ENCODE measurements around the gene EPC2. TPM values are rescaled to one million over a fixed set of nuclear protein-coding genes. Genes with fewer than 3 reads are reported as not detected.

EPC2 gene
- total RNA-seq, 1 experiment from 2014 or later = 19.6 TPM

GRCh38 chr2:148794558-148794957 is 150.0 kb downstream of the EPC2 start:
- H3K79me2 ChIP-seq (ENCODE audit: insufficient read depth, low read length) = no peaks in the 10 kb centered on the region

More at GRCh38 chr2:148794558-148794957, 150.0 kb downstream of the EPC2 start:
- Histone ChIP-seq H3K4me2 (ENCODE audit: low read length) (no peak overlapping the region), H4K20me1 (ENCODE audit: insufficient read depth) (no peaks in the 10 kb centered on the region), H3K9me2 (ENCODE audit: insufficient read depth) (peaks cover 3% of the 10 kb centered on the region; the same call in 1 of the 2 replicates), H3K9me3 (ENCODE audit: control insufficient read depth in 1 of 2, insufficient read depth in 1 of 2, low read depth in 1 of 2, low read length in 2 of 2) (no peaks in the 10 kb centered on the region), H3K9ac (ENCODE audit: low read length) (no peak overlapping the region), H3K4me3 (replicated peaks in 1 of 2; ENCODE audit: low read depth in 1 of 2, low read length in 2 of 2) (no peak overlapping the region), H3K27me3 (ENCODE audit: insufficient read depth, low read length) (no peaks in the 10 kb centered on the region), H2AFZ (ENCODE audit: low read depth, low read length, poor library complexity, severe bottlenecking) (no peak overlapping the region), H3K27ac (ENCODE audit: low read depth, low read length) (no peak overlapping the region), H3K4me1 (ENCODE audit: control insufficient read depth in 1 of 2, insufficient read depth in 2 of 2, low read length in 2 of 2) (no peaks in the 10 kb centered on the region), H3K36me3 (ENCODE audit: control insufficient read depth in 1 of 2, insufficient read depth in 2 of 2, low read length in 2 of 2) (no peaks in the 10 kb centered on the region)
- no peak for ATAC-seq
- intact Hi-C loops (cut with micrococcal nuclease) = no loop called here
- BruUV-seq (replicated peaks) = no TSS peak
- TF ChIP-seq ZNF274 (IDR thresholded peaks at IDR 0.05; ENCODE audit: low read depth, low read length) = no peak
- TF ChIP-seq FOSL1 (IDR thresholded peaks at IDR 0.05; ENCODE audit: low read depth) = no peak
- no peak for TF ChIP-seq RAD21 (IDR thresholded peaks at IDR 0.05; ENCODE audit: low read depth)
- TF ChIP-seq JUND (IDR thresholded peaks at IDR 0.05) = no peak
- no peak for TF ChIP-seq SP1 (IDR thresholded peaks at IDR 0.05; ENCODE audit: low read depth)
- TF ChIP-seq POLR2AphosphoS5 (IDR thresholded peaks at IDR 0.05; ENCODE audit: low read depth, low read length) = no peak
- TF ChIP-seq CBX3 (IDR thresholded peaks at IDR 0.05; ENCODE audit: low read depth) = no peak
- TF ChIP-seq TCF7L2 (IDR thresholded peaks at IDR 0.05; ENCODE audit: borderline replicate concordance, extremely low read depth, insufficient read depth, insufficient read length) = no peak
- TF ChIP-seq ELF1 (IDR thresholded peaks at IDR 0.05; ENCODE audit: borderline replicate concordance, low read depth) = no peak
- no peak for TF ChIP-seq EZH2 (IDR thresholded peaks at IDR 0.05)
- no peak for TF ChIP-seq EZH2phosphoT487 (IDR thresholded peaks at IDR 0.05; ENCODE audit: borderline replicate concordance)
- no peak for TF ChIP-seq SRF (IDR thresholded peaks at IDR 0.05; ENCODE audit: low read depth)
- TF ChIP-seq YY1 (IDR thresholded peaks at IDR 0.05; ENCODE audit: extremely low read depth, insufficient replicate concordance, low read depth, low read length) = no peak
- no peak for TF ChIP-seq REST (IDR thresholded peaks at IDR 0.05; ENCODE audit: low read depth)
- TF ChIP-seq MAX (IDR thresholded peaks at IDR 0.05) = no peak
- TF ChIP-seq ZBTB33 (IDR thresholded peaks at IDR 0.05; ENCODE audit: extremely low read depth, insufficient replicate concordance, low read length) = no peak
- no peak for TF ChIP-seq CEBPB (IDR thresholded peaks at IDR 0.05; ENCODE audit: low read depth)
- no peak for TF ChIP-seq ATF3 (IDR thresholded peaks at IDR 0.05)
- ChIA-PET CTCF (no interaction called here), POLR2A (no interaction called here), RAD21 (ENCODE audit: low non-redundant PET in 1 of 2, low total read pairs in 2 of 2, uncharacterized antibody in 2 of 2, unreplicated experiment in 2 of 2) (no interaction called here)
- DNase-seq (ENCODE audit: low read depth, low spot score) = no peak

Measured in HCT116 (cell line).